Activated CD8-positive, alpha-beta memory T cell treated with anti-CD3 and anti-CD28 coated beads for 48 hours (primary cell): ENCODE data around the gene KLHDC4.
"Not testable (repeated sequence)": the region's sequence is repeated elsewhere in the genome, so short reads cannot be mapped to it uniquely, and the experiment has no call there.

Source experiments
- DNase-seq, 3 experiments: peaks; one replicate each; pipeline ENCODE4 v3.0.0-alpha.2; 2020; ENCODE audit warnings: low read depth in 2 of 3, low spot score in 2 of 3

KLHDC4 gene

GRCh38 chr16:87788730-87789436 lies 23.1 kb upstream of the KLHDC4 start:
- DNase-seq, result not testable (repeated sequence)

GRCh38 chr16:87787451-87788091 lies 21.8 kb upstream of the KLHDC4 start:
- DNase-seq, result not testable (repeated sequence)

GRCh38 chr16:87784812-87785211 lies 19.0 kb upstream of the KLHDC4 start:
- no peak for DNase-seq

GRCh38 chr16:87782033-87782432 lies 16.2 kb upstream of the KLHDC4 start:
- no peak for DNase-seq

GRCh38 chr16:87780385-87780989 lies 14.7 kb upstream of the KLHDC4 start:
- peak; percentile 15 to 54 (median 29) for DNase-seq

- DNase-seq, result peak; percentile 94 to 96 (median 95)
These were observed 13.2 kb upstream of the KLHDC4 start for GRCh38 chr16:87778830-87779579.

GRCh38 chr16:87778476-87778829 lies 12.7 kb upstream of the KLHDC4 start:
- DNase-seq, result peak in 1 of 3 experiments; percentile 10

GRCh38 chr16:87773836-87774235 lies 8.1 kb upstream of the KLHDC4 start:
- not testable (repeated sequence) for DNase-seq

- not testable (repeated sequence) for DNase-seq
These were observed 1.7 kb upstream of the KLHDC4 start for GRCh38 chr16:87767456-87767855.

GRCh38 chr16:87766485-87766797 lies 655 bp upstream of the KLHDC4 start:
- no peak for DNase-seq

GRCh38 chr16:87765473-87765775 lies 362 bp downstream of the KLHDC4 start:
- DNase-seq, result peak in 2 of 3 experiments; percentile 17 to 28

GRCh38 chr16:87764600-87765472 lies 950 bp downstream of the KLHDC4 start:
- no peak for DNase-seq

- no peak for DNase-seq
These were observed 3.2 kb downstream of the KLHDC4 start for GRCh38 chr16:87762620-87763019.

- no peak for DNase-seq
These were observed 3.7 kb downstream of the KLHDC4 start for GRCh38 chr16:87762071-87762571.

GRCh38 chr16:87761060-87761459 lies 4.7 kb downstream of the KLHDC4 start:
- no peak for DNase-seq

- no peak for DNase-seq
These were observed 7.9 kb downstream of the KLHDC4 start for GRCh38 chr16:87757841-87758426.

GRCh38 chr16:87754535-87754934 lies 11.3 kb downstream of the KLHDC4 start:
- no peak for DNase-seq

GRCh38 chr16:87747626-87748414 lies 18.0 kb downstream of the KLHDC4 start:
- no peak for DNase-seq

- no peak for DNase-seq
These were observed 19.6 kb downstream of the KLHDC4 start for GRCh38 chr16:87746178-87746577.
